ENCODE results near the gene WIZ.

- TF ChIP-seq CTCF (IDR thresholded peaks at IDR 0.05) (no peak), POLR2A (IDR thresholded peaks at IDR 0.05) (no peak)
Measured at GRCh38 chr19:15466851-15467733, 17.3 kb upstream of the WIZ start.
